T-helper 2 cell (primary cell): Measurements from ENCODE around the gene WDR72.
"Not testable (repeated sequence)": the region's sequence is repeated elsewhere in the genome, so short reads cannot be mapped to it uniquely, and the experiment has no call there.

Source experiments
- DNase-seq, 5 experiments: peaks; one replicate each; pipeline versions ENCODE4 v3.0.0 to v3.0.0-alpha.2; 2012 to 2022
- total RNA-seq, 2 donors: gene quantifications; one replicate each; lab custom pipeline; 2026; lab: John Stamatoyannopoulos, UW

WDR72 gene
- total RNA-seq, result 0 reads per million in 2 donors

DNA sequence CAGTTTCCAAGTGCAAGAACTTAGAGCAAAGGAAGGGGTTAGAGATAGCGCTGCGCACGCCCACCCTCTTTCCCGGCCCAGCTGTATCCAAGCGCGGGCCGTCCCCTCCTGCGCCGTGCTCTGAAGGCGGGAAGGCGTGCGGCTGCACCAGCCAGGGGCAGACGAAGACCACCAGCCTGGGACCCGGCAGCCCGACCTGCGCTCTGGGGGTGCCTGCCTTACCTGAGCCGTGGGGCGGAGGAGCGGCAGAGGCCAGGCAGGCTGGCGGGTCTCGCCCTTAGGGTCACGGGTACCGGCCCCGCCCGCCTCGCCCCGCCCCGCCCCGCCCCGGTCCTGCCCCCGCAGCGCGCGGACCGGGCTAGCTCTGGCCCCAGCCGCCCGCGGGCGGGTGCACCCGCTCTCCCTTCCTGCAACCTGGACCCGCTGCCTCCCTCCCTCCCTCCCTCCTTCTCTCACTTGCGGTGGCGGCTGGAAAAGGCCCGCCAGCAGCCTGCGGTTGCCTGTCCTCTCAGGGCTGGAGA is at the start of gene WDR72:
WDR72 (minus strand) TSS at position 253 of the 521 bp plus-strand sequence. CDS start 26,514 bp downstream, outside the sequence.
- DNase-seq, result no peak

DNA sequence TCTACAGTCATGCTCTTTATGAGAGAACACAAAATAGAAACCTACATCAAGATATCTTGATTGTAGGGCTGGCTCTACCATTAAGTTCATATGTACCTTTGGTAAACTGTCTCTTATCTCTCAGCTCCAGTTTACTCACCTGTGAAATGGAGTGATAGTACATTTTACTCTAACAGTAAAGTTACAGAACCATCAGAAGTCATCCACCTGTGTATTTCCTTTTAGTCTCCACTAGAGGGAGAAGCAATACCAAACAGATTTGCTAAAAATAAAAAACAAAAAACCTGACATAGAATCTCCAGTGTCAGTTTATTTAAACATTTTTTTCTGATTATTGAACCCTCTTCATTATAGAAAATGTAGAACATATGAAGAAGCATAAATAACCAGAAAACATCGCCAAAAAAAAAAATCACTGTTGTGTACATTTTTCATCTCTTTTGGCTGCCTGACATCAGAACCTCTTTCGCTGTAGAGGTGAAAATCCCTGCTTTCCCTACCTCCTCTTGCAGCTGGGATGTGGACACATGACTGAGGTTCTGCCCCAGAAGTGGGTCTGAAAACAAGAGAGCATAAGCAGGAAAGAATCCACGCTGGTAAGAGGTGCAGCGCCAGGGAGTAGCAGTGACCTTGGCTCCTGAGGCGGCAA is 48.7 kb upstream of the WDR72 start:
- DNase-seq, result peak in 1 of 5 experiments; percentile 1

DNA sequence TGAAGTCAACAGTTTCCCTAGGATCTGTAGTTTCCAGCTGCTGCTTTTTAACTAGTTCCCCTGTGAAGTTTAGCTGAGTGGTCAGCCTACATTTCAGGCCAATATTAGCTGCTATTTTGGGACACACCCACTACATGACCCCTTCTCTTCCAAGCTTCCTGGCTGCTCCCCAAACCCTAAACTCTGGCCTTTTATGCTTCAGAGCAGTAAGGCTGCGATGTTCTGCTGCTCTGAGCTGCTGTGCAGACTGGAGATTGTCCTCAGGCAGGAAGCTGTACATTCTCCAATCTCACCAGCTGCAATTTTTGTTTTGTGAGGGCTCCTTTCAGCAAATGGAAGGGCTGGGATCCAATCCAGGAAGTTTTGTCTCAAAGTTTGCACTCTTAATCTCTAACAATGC is 48.0 kb upstream of the WDR72 start:
- no peak for DNase-seq

DNA sequence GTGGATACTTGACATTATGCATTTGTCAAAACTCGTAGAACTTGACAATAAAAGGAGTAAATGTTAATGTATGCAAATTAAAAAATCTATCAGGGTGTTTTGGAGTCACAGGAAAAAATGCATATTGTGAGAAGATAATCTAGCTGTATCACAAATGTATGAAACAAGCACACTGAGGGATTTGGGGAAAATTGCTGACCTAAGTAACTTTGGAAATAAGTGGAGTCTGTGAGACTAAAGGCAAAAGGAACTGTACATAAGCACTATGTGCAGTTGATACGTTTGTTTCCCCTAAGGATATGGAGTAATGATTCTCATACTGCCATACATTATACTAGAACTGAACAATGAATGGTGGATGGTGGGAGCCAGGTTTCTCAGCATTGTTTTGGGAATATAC is 43.2 kb upstream of the WDR72 start:
- no peak for DNase-seq

DNA sequence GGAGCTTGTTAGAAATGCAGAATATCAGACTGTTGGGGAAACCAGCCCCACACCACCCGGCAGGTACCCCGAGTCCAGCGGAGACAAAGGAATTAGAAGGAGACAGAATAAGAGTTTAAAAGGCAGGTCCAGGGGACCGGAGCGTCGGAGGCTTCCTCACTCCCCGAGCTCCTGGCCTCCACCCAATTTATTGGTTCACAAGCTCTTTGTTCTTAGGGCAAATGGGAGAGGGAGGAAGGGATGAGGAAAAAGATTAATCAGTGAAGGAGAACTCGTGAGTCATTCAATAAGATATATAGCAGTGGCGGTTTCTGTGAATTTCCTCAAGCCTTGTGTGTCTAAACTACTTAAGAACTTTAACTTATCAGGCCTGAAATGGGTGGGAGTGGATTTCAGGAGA is 32.1 kb upstream of the WDR72 start:
- DNase-seq, result no peak

DNA sequence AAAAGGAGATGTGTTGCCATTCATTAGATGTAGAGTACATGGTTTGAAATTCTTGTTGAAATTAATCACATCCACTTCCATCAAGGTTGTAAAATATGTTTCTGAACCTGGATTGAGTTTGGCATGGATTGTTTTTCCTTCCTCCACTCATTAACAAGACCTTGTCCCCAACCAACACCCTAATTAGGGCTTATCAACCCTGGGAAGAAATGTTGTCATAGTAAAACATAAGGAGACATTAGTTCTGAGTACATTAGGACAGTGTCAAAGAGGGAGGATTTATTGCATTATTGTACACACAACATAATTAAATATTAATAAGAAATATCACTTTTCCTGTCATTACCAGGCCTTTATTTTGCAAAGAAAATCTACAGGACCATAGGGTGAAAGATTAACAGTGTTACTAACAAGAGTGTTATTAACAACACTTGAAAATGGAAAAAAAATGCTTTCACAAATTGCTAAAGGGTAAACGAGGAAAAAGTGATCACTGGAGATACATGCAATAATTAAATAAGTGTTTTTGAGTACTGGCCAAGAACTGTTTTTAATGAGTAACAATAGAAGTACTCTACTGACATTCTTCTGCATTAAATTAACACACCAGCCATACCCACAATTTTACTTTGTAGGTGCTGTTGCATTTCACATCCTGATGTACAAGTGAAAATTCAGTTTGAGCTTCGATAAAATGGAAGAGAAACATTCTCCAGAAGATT is 30.4 kb upstream of the WDR72 start:
- no peak for DNase-seq

DNA sequence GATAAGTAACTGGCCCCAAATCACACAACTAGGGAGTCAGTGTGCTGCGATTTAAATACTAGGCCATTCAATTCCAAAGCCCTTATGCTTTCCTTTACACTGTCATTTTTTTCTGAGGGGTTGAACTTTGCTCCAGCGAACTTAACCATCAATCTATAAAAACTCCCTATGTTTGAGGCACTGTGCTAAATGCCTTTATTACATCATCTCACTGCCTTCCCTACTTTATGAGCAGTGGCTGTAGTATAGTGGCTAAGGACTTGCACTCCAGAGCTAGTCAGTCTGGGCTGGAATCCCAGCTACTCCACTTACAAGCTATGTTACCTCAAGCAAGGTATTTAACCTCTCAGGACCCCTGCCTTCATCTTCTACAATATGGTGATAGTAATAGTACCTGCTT is 26.9 kb upstream of the WDR72 start:
- no peak for DNase-seq

DNA sequence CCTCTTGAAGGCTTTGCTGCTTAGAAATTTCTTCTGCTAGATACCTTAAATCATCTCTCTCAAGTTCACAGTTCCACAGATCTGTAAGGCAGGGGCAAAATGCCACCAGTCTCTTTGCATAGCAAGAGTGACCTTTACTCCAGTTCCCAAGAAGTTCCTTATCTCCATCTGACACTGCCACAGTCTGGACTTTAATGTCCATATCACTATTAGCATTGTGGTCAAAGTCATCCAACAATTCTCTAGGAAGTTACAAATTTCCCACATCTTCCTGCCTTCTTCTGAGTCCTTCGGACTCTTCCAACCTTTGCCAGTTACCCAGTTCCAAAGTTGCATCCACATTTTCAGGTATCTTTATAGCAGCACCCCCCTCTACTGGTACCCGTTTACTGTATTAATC is 25.8 kb upstream of the WDR72 start:
- DNase-seq, result not testable (repeated sequence)

DNA sequence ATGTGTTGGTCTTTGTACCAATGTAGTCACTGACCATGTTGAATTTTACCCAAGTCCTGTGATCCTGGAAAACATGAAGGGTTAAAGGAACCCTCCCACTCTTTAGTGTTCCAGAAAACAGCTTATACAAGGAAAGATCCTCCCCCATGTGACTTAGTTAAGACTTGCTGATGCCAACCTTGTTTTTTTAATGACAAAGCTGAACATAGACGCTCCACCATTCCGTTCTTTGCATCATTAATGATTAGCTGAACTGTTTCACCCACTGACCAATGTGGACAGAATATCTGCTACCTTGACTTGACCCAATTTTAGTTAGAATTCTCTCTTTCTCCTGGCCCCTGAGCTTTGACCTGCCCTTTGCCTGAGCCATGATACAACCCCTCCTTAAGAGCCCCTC is 3.5 kb upstream of the WDR72 start:
- DNase-seq, result no peak

DNA sequence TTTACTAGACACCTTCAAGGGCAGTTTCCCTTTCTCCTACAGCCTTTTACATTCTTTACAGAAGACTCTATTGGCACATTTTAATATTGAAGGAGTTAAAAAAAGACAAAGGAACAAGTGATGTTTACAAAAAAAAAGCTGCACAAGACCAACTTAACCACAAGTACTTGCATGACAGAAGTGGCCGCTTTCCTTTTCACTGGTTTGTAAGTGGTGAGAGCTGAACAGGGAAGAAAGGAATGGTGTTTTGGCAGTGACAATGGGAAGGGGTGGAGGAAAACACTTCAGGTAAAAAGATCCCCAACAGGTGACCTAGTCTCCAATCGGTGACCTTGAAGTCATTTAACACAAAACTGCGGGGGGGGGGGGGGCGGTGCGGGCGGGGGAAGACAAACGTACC is 1.1 kb downstream of the WDR72 start:
- no peak for DNase-seq

DNA sequence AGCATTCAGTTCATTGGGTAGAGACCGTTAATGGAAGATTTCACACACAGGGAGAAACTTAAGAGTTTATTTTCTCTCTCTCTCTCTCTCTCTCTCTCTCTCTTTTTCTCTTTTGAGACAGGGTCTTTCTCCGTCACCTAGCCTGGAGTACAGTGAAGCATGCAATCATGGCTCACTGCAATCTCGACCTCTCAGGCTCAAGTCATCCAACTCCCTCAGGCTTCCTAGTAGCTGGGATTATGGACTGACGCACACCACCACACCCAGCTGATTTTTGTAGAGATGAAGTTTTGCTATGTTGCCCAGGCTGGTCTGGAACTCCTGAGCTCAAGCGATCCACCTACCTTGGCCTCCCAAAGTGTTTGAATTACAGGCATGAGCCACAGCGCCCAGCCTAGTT is 1.6 kb downstream of the WDR72 start:
- DNase-seq, result no peak

DNA sequence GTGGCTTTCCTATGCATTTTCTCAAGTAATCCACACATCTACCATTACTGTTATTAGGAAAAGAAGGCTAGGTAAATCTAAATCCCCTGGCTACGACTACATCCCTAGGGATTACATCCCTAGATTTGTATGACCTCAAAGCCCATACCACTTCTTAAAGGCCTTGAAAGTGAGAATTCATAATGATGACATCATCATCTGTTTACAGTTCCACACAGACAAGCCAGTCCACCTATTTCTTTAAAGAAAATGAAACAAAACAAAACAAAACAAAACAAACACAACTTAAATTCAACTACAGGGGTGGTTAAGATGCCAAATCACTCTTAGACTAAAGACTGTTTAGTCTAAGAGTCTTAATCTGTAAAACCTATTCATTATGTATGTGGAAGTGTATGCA is 5.7 kb downstream of the WDR72 start:
- DNase-seq, result no peak

DNA sequence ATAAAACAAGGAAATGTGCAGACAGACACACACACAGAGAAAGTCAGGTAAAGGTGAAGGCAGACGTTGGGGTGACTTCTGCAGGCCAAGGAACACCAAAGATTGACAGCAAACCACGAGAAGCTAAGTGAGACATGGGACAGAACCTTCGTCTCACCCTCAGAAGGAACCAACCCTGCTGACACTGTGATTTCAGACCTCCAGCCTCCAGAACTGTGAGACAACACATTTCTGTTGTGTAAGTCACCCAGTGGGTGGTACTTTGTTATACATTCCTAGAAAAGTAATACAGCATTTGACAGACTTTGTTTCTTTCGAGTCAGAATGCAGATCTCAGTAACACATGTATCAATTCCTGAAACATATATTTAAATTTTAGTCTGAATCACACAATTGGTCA is 7.1 kb downstream of the WDR72 start:
- no peak for DNase-seq

DNA sequence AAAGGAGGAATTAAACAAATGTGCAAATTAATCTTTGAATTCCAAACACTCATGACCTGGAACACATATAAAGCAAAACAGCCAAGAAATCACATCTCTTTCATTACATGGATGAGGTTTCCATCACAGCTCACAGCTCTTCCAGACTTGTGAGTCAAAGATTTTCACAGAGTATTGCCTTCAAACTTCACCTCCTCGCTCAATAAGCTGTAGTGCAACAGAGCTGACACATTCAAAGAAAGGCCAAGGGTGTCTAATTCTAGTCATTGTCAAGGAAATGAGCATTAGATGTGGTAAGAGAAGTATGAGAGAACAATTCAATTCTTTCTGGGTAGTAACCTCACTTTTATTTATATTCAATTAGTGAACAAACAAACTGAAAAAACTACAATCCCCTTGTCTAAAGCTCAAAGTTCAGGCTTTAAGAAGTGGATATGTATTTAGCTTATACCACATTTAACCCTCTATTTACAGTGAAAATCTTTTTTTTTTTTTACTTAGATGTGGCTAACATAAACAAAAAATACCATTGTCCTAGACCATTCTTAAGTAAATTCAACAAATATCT is 11.9 kb downstream of the WDR72 start:
- no peak for DNase-seq

DNA sequence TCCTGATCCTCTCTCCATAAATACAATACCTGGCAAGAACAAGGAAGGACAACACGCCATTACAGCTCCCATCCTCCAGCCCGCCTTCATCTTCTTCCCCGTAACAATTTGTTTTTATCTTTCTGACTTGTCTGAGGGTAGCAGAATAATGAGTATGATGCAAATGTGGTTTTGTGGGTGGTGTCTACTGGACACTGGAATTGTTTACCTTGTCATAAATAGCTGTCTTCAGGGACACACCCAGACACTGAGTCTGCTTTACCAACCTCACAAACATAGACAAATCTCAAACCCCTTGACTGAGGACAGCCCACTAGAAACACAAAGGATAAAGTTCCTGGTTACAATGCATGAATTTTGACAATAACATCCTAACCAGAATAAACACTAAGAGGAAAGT is 13.4 kb downstream of the WDR72 start:
- no peak for DNase-seq

DNA sequence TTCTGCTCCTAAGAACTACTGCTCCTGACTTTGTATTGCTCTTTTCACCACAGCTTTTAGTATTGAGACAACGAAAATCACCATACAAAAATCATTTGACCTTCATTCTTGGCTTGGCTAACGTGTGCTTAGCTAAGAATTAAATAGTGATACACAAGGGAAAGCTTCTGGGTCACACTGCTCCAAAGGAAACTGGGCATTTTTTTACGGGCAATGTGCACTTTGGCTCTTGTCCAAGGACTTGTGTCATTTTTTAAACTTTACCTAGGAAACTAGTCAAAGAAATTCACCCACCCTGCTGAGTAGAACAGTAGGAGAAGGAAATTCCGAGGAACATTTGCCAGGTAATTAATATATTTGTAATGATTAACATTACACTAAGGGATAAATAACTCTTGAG is 19.8 kb downstream of the WDR72 start:
- no peak for DNase-seq

DNA sequence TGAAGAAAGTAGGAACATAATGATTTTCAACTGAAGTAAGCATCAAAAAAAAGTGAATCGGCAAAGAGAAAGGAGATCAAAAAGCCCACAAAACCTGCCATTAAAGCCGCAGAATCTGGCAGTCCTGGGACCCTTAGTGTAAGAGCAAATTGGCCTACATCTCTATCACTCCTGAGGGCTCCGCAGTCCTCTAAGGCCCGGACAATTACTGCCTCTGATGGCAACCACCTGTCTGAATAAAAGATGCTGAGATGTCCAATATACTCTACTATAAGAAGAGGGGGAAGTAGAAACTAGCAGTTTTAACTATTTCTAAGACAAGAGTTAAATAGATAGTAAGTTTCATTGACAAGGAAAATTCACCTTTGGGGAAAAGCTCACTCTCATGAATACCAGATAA is 20.3 kb downstream of the WDR72 start:
- no peak for DNase-seq

DNA sequence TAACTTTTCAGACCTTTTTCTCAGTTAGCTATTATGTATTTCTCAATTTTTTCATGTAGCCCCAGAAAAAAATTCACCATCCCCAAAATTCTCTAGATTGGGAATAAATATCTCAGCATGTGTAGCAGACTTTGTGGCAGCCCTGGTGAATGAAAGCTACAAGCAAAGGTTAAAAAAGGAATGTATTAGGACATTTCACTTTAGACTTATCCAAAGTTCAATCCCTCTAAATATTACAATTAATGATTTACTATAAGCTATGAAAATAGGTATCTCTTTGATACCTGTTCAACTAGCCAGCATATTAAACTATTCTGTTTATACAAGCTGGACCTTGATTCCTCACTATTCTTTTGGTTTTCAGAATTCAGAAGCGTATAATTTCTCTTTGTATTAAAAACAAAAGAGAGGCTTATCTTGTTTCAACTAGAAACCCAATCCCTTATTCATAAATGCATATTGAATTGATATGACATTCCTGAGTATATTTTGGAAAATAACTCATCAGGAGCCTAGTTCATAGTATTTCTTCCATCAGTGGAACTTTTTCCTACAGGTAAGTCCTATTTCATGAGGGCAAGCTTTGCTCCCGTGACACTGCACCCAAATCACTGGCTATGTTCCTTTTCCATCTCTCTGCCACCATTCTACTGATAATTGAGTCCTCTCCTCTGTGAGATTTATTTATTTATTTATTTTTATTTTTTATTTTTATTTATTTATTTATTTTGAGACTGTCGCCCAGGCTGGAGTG is 38.0 kb downstream of the WDR72 start:
- DNase-seq, result no peak

DNA sequence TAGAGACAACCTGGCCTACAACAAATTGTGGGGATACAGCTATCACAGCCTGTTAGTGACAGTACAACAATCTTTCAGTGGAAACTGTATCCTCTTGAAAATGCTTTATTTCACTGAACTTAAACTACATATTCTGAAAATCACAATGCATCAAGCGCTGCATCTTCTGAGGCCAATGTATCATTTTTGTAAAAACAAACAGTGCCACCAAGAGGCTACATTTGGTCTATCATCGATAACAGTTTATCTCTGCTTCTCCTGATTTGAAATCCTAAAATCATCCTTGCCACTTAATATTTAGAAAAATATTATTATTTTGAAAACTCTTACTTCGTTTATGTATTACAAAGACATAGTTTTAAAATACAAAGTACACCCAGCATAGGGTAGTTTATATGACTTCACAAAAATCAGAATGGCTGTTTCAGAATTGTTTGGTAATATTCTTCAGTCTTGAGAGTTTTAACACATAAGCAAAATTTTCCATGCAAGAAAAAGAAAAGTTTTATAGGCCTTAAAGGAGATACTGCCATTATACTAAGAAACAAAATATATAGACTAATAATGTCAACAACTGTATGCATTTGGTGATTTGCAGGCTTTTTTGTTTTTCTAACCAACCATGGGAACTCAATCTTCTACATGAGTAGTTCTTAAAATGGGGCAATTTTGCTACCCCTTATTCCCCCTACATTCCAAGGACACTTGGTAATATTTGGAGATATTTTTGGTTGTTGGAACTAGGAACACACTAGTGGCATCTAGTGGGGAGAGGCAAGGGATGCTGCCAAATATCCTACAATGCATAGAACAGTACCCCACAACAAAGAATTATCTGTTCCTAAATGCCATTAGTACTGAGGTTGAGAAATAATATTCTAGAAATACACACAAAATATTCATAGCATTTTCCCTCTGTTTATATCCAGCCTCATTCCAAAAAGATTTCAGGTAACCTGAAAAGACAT is 42.3 kb downstream of the WDR72 start:
- no peak for DNase-seq

DNA sequence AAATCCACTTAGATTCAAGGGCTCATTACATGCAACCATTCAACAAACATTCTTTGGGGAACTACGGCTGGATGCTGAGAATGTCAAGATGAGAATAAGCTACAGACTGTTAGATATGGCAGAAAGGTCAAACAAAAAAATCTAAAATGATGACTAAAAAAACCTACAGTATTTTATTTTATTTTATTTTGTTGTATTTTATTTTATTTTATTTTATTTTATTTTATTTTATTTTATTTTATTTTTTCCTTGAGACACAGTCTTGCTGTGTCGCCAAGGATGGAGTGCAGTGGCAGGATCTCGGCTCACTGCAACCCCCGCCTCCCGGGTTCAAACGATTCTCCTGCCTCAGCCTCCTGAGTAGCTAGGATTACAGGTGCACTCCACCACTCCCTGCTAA is 46.2 kb downstream of the WDR72 start:
- DNase-seq, result no peak

DNA sequence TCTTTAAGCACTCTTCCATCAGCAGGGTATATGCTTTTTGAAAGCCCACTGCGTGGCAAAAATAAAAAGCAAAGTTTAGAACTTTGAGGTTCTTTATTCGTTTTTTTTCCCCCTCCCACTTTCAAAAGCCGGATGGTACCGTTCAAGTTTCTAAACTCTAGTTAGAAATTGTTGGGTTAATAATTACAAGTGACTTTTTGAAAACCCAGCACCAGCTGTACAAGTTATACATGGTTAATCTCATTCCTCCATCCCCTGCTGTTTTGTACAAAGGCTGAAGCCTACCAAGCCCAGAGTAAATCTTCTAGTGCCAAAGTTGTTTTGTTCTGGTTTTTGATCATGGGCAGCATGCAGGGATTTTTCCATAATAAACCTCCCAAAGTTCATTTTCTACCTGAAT is 48.6 kb downstream of the WDR72 start:
- DNase-seq, result no peak

DNA sequence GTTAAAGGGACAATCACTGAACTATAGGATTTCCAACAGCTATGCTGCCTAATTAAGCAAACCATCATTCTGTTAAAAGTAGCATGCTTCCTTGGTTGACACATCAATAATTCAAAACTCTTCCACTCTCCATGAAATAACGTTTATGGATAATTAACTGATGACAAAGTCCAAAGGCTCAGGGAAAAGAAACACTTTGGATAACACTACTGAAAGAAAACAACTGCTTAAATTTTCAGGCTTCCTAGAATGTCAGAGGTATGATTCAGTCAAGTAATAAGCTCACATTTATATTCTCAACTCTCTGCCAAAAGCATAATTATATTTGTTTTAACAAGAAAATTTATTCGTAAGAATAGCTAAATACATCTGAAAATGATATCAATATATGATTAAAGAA is 49.6 kb downstream of the WDR72 start:
- no peak for DNase-seq
